Fibroblast of upper back skin (primary cell): ENCODE measurements around the gene AHCTF1.
"Not testable (repeated sequence)": the region's sequence is repeated elsewhere in the genome, so short reads cannot be mapped to it uniquely, and the experiment has no call there.

ENCODE experiments used
- DNase-seq: peaks from one replicate; pipeline ENCODE4 v3.0.0-alpha.2; 2013

Gene AHCTF1

GRCh38 chr1:246837418-246838117 is 94.2 kb downstream of the AHCTF1 start:
- DNase-seq = peak; percentile 3

GRCh38 chr1:246836209-246836966 is 95.4 kb downstream of the AHCTF1 start:
- peak; percentile 64 for DNase-seq

- DNase-seq = no peak
Measured at GRCh38 chr1:246831543-246831942, 100.2 kb downstream of the AHCTF1 start.

GRCh38 chr1:246828818-246829217 is 102.9 kb downstream of the AHCTF1 start:
- no peak for DNase-seq

GRCh38 chr1:246827396-246827795 is 104.4 kb downstream of the AHCTF1 start:
- no peak for DNase-seq

GRCh38 chr1:246825557-246826175 is 106.1 kb downstream of the AHCTF1 start:
- DNase-seq = no peak

GRCh38 chr1:246824541-246824940 is 107.2 kb downstream of the AHCTF1 start:
- no peak for DNase-seq

- DNase-seq = not testable (repeated sequence)
Measured at GRCh38 chr1:246822154-246822553, 109.6 kb downstream of the AHCTF1 start.

- DNase-seq = no peak
Measured at GRCh38 chr1:246820666-246821065, 111.1 kb downstream of the AHCTF1 start.

- peak; percentile 13 for DNase-seq
Measured at GRCh38 chr1:246817778-246818177, 114.0 kb downstream of the AHCTF1 start.

- DNase-seq = no peak
Measured at GRCh38 chr1:246815693-246816270, 116.0 kb downstream of the AHCTF1 start.

- no peak for DNase-seq
Measured at GRCh38 chr1:246814890-246815289, 116.9 kb downstream of the AHCTF1 start.

GRCh38 chr1:246813325-246813724 is 118.4 kb downstream of the AHCTF1 start:
- DNase-seq = not testable (repeated sequence)

- no peak for DNase-seq
Measured at GRCh38 chr1:246811985-246812384, 119.8 kb downstream of the AHCTF1 start.

GRCh38 chr1:246809473-246809872 is 122.3 kb downstream of the AHCTF1 start:
- DNase-seq = no peak

- no peak for DNase-seq
Measured at GRCh38 chr1:246805135-246805716, 126.5 kb downstream of the AHCTF1 start.

- no peak for DNase-seq
Measured at GRCh38 chr1:246803883-246804282, 127.9 kb downstream of the AHCTF1 start.

- no peak for DNase-seq
Measured at GRCh38 chr1:246803373-246803772, 128.4 kb downstream of the AHCTF1 start.

GRCh38 chr1:246801241-246802020 is 130.3 kb downstream of the AHCTF1 start:
- DNase-seq = peak; percentile 13

- DNase-seq = no peak
Measured at GRCh38 chr1:246800756-246801155, 131.0 kb downstream of the AHCTF1 start.

- DNase-seq = no peak
Measured at GRCh38 chr1:246800356-246800755, 131.4 kb downstream of the AHCTF1 start.
